ENCODE measurements around the gene MEGF9.
A peak's percentile ranks its signal among the peaks of the same experiment; 100 is the strongest.

The MEGF9 gene

GRCh38 chr9:120603591-120603990 lies 110.7 kb downstream of the MEGF9 start:
- H3K36me3 ChIP-seq (ENCODE audit: control insufficient read depth, insufficient read depth, low read length), result no peaks in the 10 kb centered on the region
- no peak overlapping the region for H3K9ac ChIP-seq (ENCODE audit: low read length)
- no peaks in the 10 kb centered on the region for H3K4me1 ChIP-seq (ENCODE audit: control insufficient read depth, insufficient read depth, low read length)
- no peak overlapping the region for H3K4me3 ChIP-seq (ENCODE audit: low read length)
- no peaks in the 10 kb centered on the region for H3K9me3 ChIP-seq (ENCODE audit: control insufficient read depth, low read length)
- H3K27me3 ChIP-seq (ENCODE audit: control insufficient read depth, insufficient read depth, low read length), result no peaks in the 10 kb centered on the region

- no peaks in the 10 kb centered on the region for H3K9me3 ChIP-seq (ENCODE audit: control insufficient read depth, low read length)
Measured at GRCh38 chr9:120603010-120603409, 111.3 kb downstream of the MEGF9 start.

GRCh38 chr9:120593955-120594277 lies 120.4 kb downstream of the MEGF9 start:
- Histone ChIP-seq H3K9me3 (ENCODE audit: control insufficient read depth, low read length) (no peaks in the 10 kb centered on the region), H3K36me3 (ENCODE audit: control insufficient read depth, insufficient read depth, low read length) (no peaks in the 10 kb centered on the region), H3K27me3 (ENCODE audit: control insufficient read depth, insufficient read depth, low read length) (no peaks in the 10 kb centered on the region), H3K4me3 (ENCODE audit: low read length) (no peak overlapping the region), H3K4me1 (ENCODE audit: control insufficient read depth, insufficient read depth, low read length) (no peaks in the 10 kb centered on the region), H3K9ac (ENCODE audit: low read length) (no peak overlapping the region)

More at GRCh38 chr9:120603010-120603409, 111.3 kb downstream of the MEGF9 start:
- Histone ChIP-seq H3K4me3 (ENCODE audit: low read length) (no peak overlapping the region), H3K4me1 (ENCODE audit: control insufficient read depth, insufficient read depth, low read length) (no peaks in the 10 kb centered on the region), H3K36me3 (ENCODE audit: control insufficient read depth, insufficient read depth, low read length) (no peaks in the 10 kb centered on the region), H3K9ac (ENCODE audit: low read length) (no peak overlapping the region), H3K27me3 (ENCODE audit: control insufficient read depth, insufficient read depth, low read length) (no peaks in the 10 kb centered on the region)

- Histone ChIP-seq H3K27me3 (ENCODE audit: control insufficient read depth, insufficient read depth, low read length) (no peaks in the 10 kb centered on the region), H3K9ac (ENCODE audit: low read length) (no peak overlapping the region), H3K36me3 (ENCODE audit: control insufficient read depth, insufficient read depth, low read length) (no peaks in the 10 kb centered on the region), H3K4me3 (ENCODE audit: low read length) (no peak overlapping the region), H3K9me3 (ENCODE audit: control insufficient read depth, low read length) (no peaks in the 10 kb centered on the region), H3K4me1 (ENCODE audit: control insufficient read depth, insufficient read depth, low read length) (no peaks in the 10 kb centered on the region)
Measured at GRCh38 chr9:120593250-120593954, 120.9 kb downstream of the MEGF9 start.

- Histone ChIP-seq H3K4me1 (ENCODE audit: control insufficient read depth, insufficient read depth, low read length) (no peaks in the 10 kb centered on the region), H3K9me3 (ENCODE audit: control insufficient read depth, low read length) (no peaks in the 10 kb centered on the region), H3K4me3 (ENCODE audit: low read length) (no peak overlapping the region), H3K9ac (ENCODE audit: low read length) (no peak overlapping the region), H3K36me3 (ENCODE audit: control insufficient read depth, insufficient read depth, low read length) (no peaks in the 10 kb centered on the region), H3K27me3 (ENCODE audit: control insufficient read depth, insufficient read depth, low read length) (no peaks in the 10 kb centered on the region)
Measured at GRCh38 chr9:120592210-120592609, 122.1 kb downstream of the MEGF9 start.

GRCh38 chr9:120587328-120587727 lies 126.9 kb downstream of the MEGF9 start:
- Histone ChIP-seq H3K9ac (ENCODE audit: low read length) (no peak overlapping the region), H3K36me3 (ENCODE audit: control insufficient read depth, insufficient read depth, low read length) (no peaks in the 10 kb centered on the region), H3K4me1 (ENCODE audit: control insufficient read depth, insufficient read depth, low read length) (no peaks in the 10 kb centered on the region), H3K4me3 (ENCODE audit: low read length) (no peak overlapping the region), H3K27me3 (ENCODE audit: control insufficient read depth, insufficient read depth, low read length) (no peaks in the 10 kb centered on the region), H3K9me3 (ENCODE audit: control insufficient read depth, low read length) (no peaks in the 10 kb centered on the region)

GRCh38 chr9:120583958-120584369 lies 130.3 kb downstream of the MEGF9 start:
- no peak overlapping the region for H3K4me3 ChIP-seq (ENCODE audit: low read length)
- no peak overlapping the region for H3K9ac ChIP-seq (ENCODE audit: low read length)
- no peaks in the 10 kb centered on the region for H3K27me3 ChIP-seq (ENCODE audit: control insufficient read depth, insufficient read depth, low read length)
- H3K36me3 ChIP-seq (ENCODE audit: control insufficient read depth, insufficient read depth, low read length), result no peaks in the 10 kb centered on the region
- H3K9me3 ChIP-seq (ENCODE audit: control insufficient read depth, low read length), result no peaks in the 10 kb centered on the region
- peaks cover 12% of the 10 kb centered on the region for H3K4me1 ChIP-seq (ENCODE audit: control insufficient read depth, insufficient read depth, low read length)

- Histone ChIP-seq H3K36me3 (ENCODE audit: control insufficient read depth, insufficient read depth, low read length) (no peaks in the 10 kb centered on the region), H3K4me3 (ENCODE audit: low read length) (peak within 1 kb of the TSS; percentile 75), H3K27me3 (ENCODE audit: control insufficient read depth, insufficient read depth, low read length) (no peaks in the 10 kb centered on the region), H3K9ac (ENCODE audit: low read length) (peak within 1 kb of the TSS; percentile 83), H3K4me1 (ENCODE audit: control insufficient read depth, insufficient read depth, low read length) (peaks cover 16% of the 10 kb centered on the region), H3K9me3 (ENCODE audit: control insufficient read depth, low read length) (no peaks in the 10 kb centered on the region)
Measured at GRCh38 chr9:120580051-120580896, 134.0 kb downstream of the MEGF9 start, which contains the start of gene CDK5RAP2. Gene CDK5RAP2, minus strand, starts transcription at chr9:120580167. Its CDS starts 189 bp downstream, at chr9:120579978.

- Histone ChIP-seq H3K4me3 (ENCODE audit: low read length) (peak overlapping the region; percentile 75), H3K4me1 (ENCODE audit: control insufficient read depth, insufficient read depth, low read length) (peaks cover 16% of the 10 kb centered on the region), H3K9ac (ENCODE audit: low read length) (peak overlapping the region; percentile 83), H3K9me3 (ENCODE audit: control insufficient read depth, low read length) (no peaks in the 10 kb centered on the region), H3K27me3 (ENCODE audit: control insufficient read depth, insufficient read depth, low read length) (no peaks in the 10 kb centered on the region), H3K36me3 (ENCODE audit: control insufficient read depth, insufficient read depth, low read length) (no peaks in the 10 kb centered on the region)
Measured at GRCh38 chr9:120579139-120580050, 134.9 kb downstream of the MEGF9 start.

GRCh38 chr9:120574473-120574872 lies 139.8 kb downstream of the MEGF9 start:
- no peaks in the 10 kb centered on the region for H3K27me3 ChIP-seq (ENCODE audit: control insufficient read depth, insufficient read depth, low read length)
- no peak overlapping the region for H3K9ac ChIP-seq (ENCODE audit: low read length)
- no peaks in the 10 kb centered on the region for H3K9me3 ChIP-seq (ENCODE audit: control insufficient read depth, low read length)
- H3K36me3 ChIP-seq (ENCODE audit: control insufficient read depth, insufficient read depth, low read length), result no peaks in the 10 kb centered on the region
- H3K4me3 ChIP-seq (ENCODE audit: low read length), result no peak overlapping the region
- H3K4me1 ChIP-seq (ENCODE audit: control insufficient read depth, insufficient read depth, low read length), result peaks cover 9% of the 10 kb centered on the region

- H3K27me3 ChIP-seq (ENCODE audit: control insufficient read depth, insufficient read depth, low read length), result no peaks in the 10 kb centered on the region
- H3K4me3 ChIP-seq (ENCODE audit: low read length), result no peak overlapping the region
- no peaks in the 10 kb centered on the region for H3K36me3 ChIP-seq (ENCODE audit: control insufficient read depth, insufficient read depth, low read length)
- no peaks in the 10 kb centered on the region for H3K9me3 ChIP-seq (ENCODE audit: control insufficient read depth, low read length)
- H3K4me1 ChIP-seq (ENCODE audit: control insufficient read depth, insufficient read depth, low read length), result no peaks in the 10 kb centered on the region
- no peak overlapping the region for H3K9ac ChIP-seq (ENCODE audit: low read length)
Measured at GRCh38 chr9:120572472-120572871, 141.8 kb downstream of the MEGF9 start.
